Measurements from ENCODE around the gene HECTD4.

Gene HECTD4

DNA sequence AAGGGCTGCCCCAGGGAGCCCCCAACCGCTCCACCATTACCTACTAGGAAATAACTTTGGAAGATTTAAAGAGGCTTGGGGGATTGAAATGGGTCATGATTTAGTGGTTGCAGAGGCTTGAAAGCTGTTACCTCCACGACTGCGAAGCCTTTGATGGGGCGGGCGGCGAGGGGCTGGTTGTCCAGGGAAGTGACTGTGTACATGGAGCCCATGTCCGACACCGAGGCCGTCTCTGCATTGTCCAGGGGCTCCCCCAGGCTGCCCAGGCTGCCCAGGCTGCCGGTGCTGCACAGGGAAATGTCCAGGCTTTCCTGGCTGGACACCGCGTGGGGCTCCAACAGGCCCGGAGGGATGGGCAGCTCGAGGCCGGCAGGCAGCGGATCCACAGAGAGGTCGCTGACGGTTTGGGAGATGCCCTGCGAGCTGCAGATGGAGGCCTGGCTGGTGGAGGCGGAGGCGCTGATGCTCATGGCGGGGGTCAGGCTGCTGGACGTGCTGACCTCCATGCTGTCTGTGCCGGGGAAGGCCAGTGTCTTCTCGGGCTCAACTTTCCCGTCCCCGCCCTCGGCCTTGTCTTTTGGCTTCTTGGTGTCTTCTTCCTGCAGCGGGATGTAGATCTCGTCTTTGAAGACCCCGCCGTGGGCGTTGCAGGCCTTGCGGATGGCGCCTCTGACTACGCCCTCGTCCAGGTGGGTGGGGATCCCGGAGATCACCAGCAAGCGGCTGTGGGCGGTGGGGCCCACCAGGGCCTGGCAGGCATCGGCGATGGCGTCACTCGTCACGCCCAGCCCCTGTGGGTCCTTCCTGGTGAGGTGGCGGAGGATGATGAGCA is 198.0 kb downstream of the HECTD4 start:
- H3K36me3 ChIP-seq (ENCODE audit: insufficient read depth, low read length): peaks cover 40% of the 10 kb centered on the region; the same call in 1 of the 2 replicates
- no peak overlapping the region for H3K4me3 ChIP-seq (ENCODE audit: low read length, poor library complexity, severe bottlenecking)
- no peaks in the 10 kb centered on the region for H3F3A ChIP-seq (ENCODE audit: low read depth)
- TF ChIP-seq, protein P1, sequence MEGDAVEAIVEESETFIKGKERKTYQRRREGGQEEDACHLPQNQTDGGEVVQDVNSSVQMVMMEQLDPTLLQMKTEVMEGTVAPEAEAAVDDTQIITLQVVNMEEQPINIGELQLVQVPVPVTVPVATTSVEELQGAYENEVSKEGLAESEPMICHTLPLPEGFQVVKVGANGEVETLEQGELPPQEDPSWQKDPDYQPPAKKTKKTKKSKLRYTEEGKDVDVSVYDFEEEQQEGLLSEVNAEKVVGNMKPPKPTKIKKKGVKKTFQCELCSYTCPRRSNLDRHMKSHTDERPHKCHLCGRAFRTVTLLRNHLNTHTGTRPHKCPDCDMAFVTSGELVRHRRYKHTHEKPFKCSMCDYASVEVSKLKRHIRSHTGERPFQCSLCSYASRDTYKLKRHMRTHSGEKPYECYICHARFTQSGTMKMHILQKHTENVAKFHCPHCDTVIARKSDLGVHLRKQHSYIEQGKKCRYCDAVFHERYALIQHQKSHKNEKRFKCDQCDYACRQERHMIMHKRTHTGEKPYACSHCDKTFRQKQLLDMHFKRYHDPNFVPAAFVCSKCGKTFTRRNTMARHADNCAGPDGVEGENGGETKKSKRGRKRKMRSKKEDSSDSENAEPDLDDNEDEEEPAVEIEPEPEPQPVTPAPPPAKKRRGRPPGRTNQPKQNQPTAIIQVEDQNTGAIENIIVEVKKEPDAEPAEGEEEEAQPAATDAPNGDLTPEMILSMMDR (conservative IDR thresholded peaks at IDR 0.05; ENCODE audit: low read length): no peak
- no peak for TF ChIP-seq EZH2phosphoT487 (IDR thresholded peaks at IDR 0.05; ENCODE audit: borderline replicate concordance)
- H2AFZ ChIP-seq (ENCODE audit: low read length): no peak overlapping the region
- no peaks in the 10 kb centered on the region for H3K9me2 ChIP-seq (replicated peaks; ENCODE audit: low read depth, low read length)
- H3K4me2 ChIP-seq (ENCODE audit: low read depth, low read length, poor library complexity, severe bottlenecking): no peak overlapping the region
- H3K9ac ChIP-seq (ENCODE audit: low read depth, low read length, poor library complexity, severe bottlenecking): no peak overlapping the region
- H3K27me3 ChIP-seq (ENCODE audit: insufficient read depth, low read length, poor library complexity, severe bottlenecking): no peaks in the 10 kb centered on the region
- no peaks in the 10 kb centered on the region for H3K4me1 ChIP-seq (ENCODE audit: insufficient read depth, low read length, poor library complexity, severe bottlenecking)
- no peaks in the 10 kb centered on the region for H3K79me2 ChIP-seq (ENCODE audit: insufficient read depth, low read length)
- H4K20me1 ChIP-seq (ENCODE audit: insufficient read depth, low read length, poor library complexity, severe bottlenecking): no peaks in the 10 kb centered on the region
- H3K9me3 ChIP-seq (ENCODE audit: insufficient read depth, low read depth, low read length): no peaks in the 10 kb centered on the region

DNA sequence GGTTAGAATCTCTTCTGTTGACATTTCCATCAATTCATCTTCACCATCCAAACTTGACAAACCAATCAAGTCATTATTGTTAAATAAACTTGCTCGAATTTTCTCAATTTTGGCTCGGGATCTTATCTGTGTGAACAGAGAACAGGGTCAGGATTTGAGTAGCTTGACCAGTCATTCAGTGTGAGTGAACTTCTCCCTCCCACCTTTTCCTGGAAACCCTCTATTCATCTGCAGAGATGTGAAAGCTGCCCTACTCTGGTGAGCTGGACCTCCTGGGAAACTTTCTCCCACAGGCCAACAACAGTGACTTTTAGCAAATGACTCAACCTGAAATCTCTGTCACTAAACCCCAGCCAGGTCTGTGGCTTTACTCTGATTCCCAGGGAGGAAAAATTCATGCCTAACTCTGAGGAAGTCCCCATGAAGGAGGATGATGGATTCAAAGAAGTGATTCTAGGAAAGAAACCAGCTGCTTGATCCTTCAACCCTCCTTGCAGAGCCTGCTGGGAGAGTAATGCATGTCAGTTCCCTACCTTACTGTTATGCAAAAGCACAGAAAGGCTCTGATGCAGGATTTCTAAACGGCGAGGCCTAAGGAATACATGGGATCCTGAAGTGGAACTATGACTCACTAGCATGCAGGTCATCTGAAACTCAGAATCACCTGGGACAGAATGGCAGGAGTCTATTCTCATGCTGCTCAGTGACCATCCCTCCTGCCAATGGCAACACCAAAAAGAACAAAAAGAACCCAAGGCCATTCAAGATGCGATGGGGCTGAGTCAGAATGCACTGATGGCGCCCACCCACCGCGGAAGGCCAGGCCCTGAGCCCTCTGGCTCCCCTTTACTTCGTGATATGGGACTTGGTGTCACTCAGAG is 198.8 kb downstream of the HECTD4 start:
- Histone ChIP-seq H3K9me3 (ENCODE audit: insufficient read depth, low read depth, low read length) (no peaks in the 10 kb centered on the region), H3K27me3 (ENCODE audit: insufficient read depth, low read length, poor library complexity, severe bottlenecking) (no peaks in the 10 kb centered on the region), H2AFZ (ENCODE audit: low read length) (no peak overlapping the region), H3F3A (ENCODE audit: low read depth) (no peaks in the 10 kb centered on the region), H3K4me2 (ENCODE audit: low read depth, low read length, poor library complexity, severe bottlenecking) (no peak overlapping the region), H4K20me1 (ENCODE audit: insufficient read depth, low read length, poor library complexity, severe bottlenecking) (no peaks in the 10 kb centered on the region), H3K79me2 (ENCODE audit: insufficient read depth, low read length) (no peaks in the 10 kb centered on the region), H3K4me1 (ENCODE audit: insufficient read depth, low read length, poor library complexity, severe bottlenecking) (no peaks in the 10 kb centered on the region), H3K4me3 (ENCODE audit: low read length, poor library complexity, severe bottlenecking) (no peak overlapping the region), H3K36me3 (ENCODE audit: insufficient read depth, low read length) (peaks cover 48% of the 10 kb centered on the region; the same call in 1 of the 2 replicates), H3K9ac (ENCODE audit: low read depth, low read length, poor library complexity, severe bottlenecking) (no peak overlapping the region), H3K9me2 (replicated peaks; ENCODE audit: low read depth, low read length) (no peaks in the 10 kb centered on the region)
- TF ChIP-seq EZH2phosphoT487 (IDR thresholded peaks at IDR 0.05; ENCODE audit: borderline replicate concordance): no peak
- TF ChIP-seq, protein P1 (conservative IDR thresholded peaks at IDR 0.05; ENCODE audit: low read length): no peak

DNA sequence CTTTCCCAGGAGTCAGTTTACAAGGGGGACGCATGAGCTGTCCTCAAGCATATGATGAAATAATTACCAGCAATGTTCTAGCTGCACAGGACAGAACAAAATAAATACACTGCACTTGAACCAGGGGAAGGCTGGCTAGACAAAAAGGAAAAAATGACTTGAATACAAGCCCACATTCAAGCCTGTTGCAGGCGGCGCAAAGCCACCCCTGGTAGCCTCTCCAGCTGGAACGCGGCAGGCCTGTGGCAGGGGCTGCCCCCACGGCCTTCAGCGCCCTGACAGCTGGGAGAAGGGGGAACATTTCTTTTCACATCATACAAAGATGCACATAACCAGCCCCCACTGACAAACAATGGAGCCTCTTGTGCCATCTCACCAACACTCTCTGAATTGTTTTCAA is 199.7 kb downstream of the HECTD4 start:
- H3K9me2 ChIP-seq (replicated peaks; ENCODE audit: low read depth, low read length): no peaks in the 10 kb centered on the region
- no peaks in the 10 kb centered on the region for H3K79me2 ChIP-seq (ENCODE audit: insufficient read depth, low read length)
- H3K4me2 ChIP-seq (ENCODE audit: low read depth, low read length, poor library complexity, severe bottlenecking): no peak overlapping the region
- TF ChIP-seq, protein P1 (conservative IDR thresholded peaks at IDR 0.05; ENCODE audit: low read length): no peak
- TF ChIP-seq EZH2phosphoT487 (IDR thresholded peaks at IDR 0.05; ENCODE audit: borderline replicate concordance): no peak
- H2AFZ ChIP-seq (ENCODE audit: low read length): no peak overlapping the region
- no peaks in the 10 kb centered on the region for H3K27me3 ChIP-seq (ENCODE audit: insufficient read depth, low read length, poor library complexity, severe bottlenecking)
- no peak overlapping the region for H3K9ac ChIP-seq (ENCODE audit: low read depth, low read length, poor library complexity, severe bottlenecking)
- H3K36me3 ChIP-seq (ENCODE audit: insufficient read depth, low read length): peaks cover 52% of the 10 kb centered on the region; the same call in 1 of the 2 replicates
- no peaks in the 10 kb centered on the region for H3K9me3 ChIP-seq (ENCODE audit: insufficient read depth, low read depth, low read length)
- no peaks in the 10 kb centered on the region for H3K4me1 ChIP-seq (ENCODE audit: insufficient read depth, low read length, poor library complexity, severe bottlenecking)
- H3F3A ChIP-seq (ENCODE audit: low read depth): no peaks in the 10 kb centered on the region
- H3K4me3 ChIP-seq (ENCODE audit: low read length, poor library complexity, severe bottlenecking): no peak overlapping the region
- no peaks in the 10 kb centered on the region for H4K20me1 ChIP-seq (ENCODE audit: insufficient read depth, low read length, poor library complexity, severe bottlenecking)

Measured in Loucy (cell line).